GM23338 (cell line): ENCODE measurements around the gene BNC2. TPM values are rescaled to one million over a fixed set of nuclear protein-coding genes. Genes with fewer than 3 reads are reported as not detected.

ENCODE experiments used
- ATAC-seq: fragments of 200-7000 bp; cut with Tn5 transposase; 3 replicates; pipeline ENCODE4 v1.9.1; 2020
- DNase-seq: peaks from one replicate; pipeline ENCODE4 v3.0.0-alpha.2; 2015; ENCODE audit warnings: low spot score
- H2AFZ ChIP-seq: fragments of 200-600 bp; sonication (generic); 2 replicates; pipeline ENCODE4 v1.8.0; 2016; ENCODE audit warnings: antibody characterized with exemption, mild to moderate bottlenecking, moderate library complexity
- H3F3A ChIP-seq: fragments of 200-600 bp; sonication (generic); replicated peaks from 2 replicates; pipeline ENCODE4 v1.8.0; 2017; ENCODE audit warnings: antibody characterized with exemption, mixed run types, low read depth
- H3K27ac ChIP-seq: fragments of 200-600 bp; sonication (generic); 2 replicates; pipeline ENCODE4 v1.6.1; 2016; ENCODE audit warnings: low read depth
- H3K27me3 ChIP-seq: fragments of 200-600 bp; sonication (generic); 2 replicates; pipeline ENCODE4 v1.8.0; 2016; ENCODE audit warnings: mild to moderate bottlenecking, mixed run types, moderate library complexity; ENCODE audit not compliant: insufficient read depth
- H3K36me3 ChIP-seq: fragments of 200-600 bp; sonication (generic); 2 replicates; pipeline ENCODE4 v1.8.0; 2016; ENCODE audit warnings: mild to moderate bottlenecking; ENCODE audit not compliant: insufficient read depth
- H3K4me1 ChIP-seq: fragments of 200-600 bp; sonication (generic); 2 replicates; pipeline ENCODE4 v1.8.0; 2016; ENCODE audit warnings: mild to moderate bottlenecking, moderate library complexity; ENCODE audit not compliant: insufficient read depth
- H3K4me2 ChIP-seq: fragments of 200-600 bp; sonication (generic); 2 replicates; pipeline ENCODE4 v1.7.1; 2017; ENCODE audit warnings: mixed run types
- H3K4me3 ChIP-seq: fragments of 200-600 bp; sonication (generic); 2 replicates; pipeline ENCODE4 v1.6.1; 2016; ENCODE audit warnings: mixed run types
- H3K79me2 ChIP-seq: fragments of 200-600 bp; sonication (generic); replicated peaks from 2 replicates; pipeline ENCODE4 v1.8.0; 2017; ENCODE audit warnings: mild to moderate bottlenecking; ENCODE audit not compliant: insufficient read depth
- H3K9me2 ChIP-seq: fragments of 200-600 bp; sonication (generic); 2 replicates; pipeline ENCODE4 v1.8.0; 2017; ENCODE audit not compliant: insufficient read depth
- H4K20me1 ChIP-seq: fragments of 200-600 bp; sonication (generic); replicated peaks from 2 replicates; pipeline ENCODE4 v1.8.0; 2017; ENCODE audit warnings: mild to moderate bottlenecking; ENCODE audit not compliant: insufficient read depth
- H3K27ac Mint-ChIP-seq: 2 replicates; pipeline ENCODE4 v1.8.0; 2020; ENCODE audit warnings: inconsistent platforms, mild to moderate bottlenecking, moderate library complexity, mixed read lengths
- H3K27me3 Mint-ChIP-seq: 3 replicates; pipeline ENCODE4 v1.8.0; 2022; ENCODE audit warnings: low read depth, mild to moderate bottlenecking, moderate library complexity, mixed read lengths, inconsistent platforms; ENCODE audit not compliant: insufficient read depth, poor library complexity
- H3K36me3 Mint-ChIP-seq: 3 replicates; pipeline ENCODE4 v1.8.0; 2021; ENCODE audit warnings: low read depth, mild to moderate bottlenecking, inconsistent platforms, moderate library complexity, mixed read lengths
- H3K4me1 Mint-ChIP-seq: 3 replicates; pipeline ENCODE4 v1.8.0; 2020; ENCODE audit warnings: mild to moderate bottlenecking, inconsistent platforms, mixed read lengths
- H3K4me3 Mint-ChIP-seq: 3 replicates; pipeline ENCODE4 v1.8.0; 2021; ENCODE audit warnings: moderate library complexity, mild to moderate bottlenecking, inconsistent platforms, mixed read lengths
- H3K9me3 Mint-ChIP-seq: 3 replicates; pipeline ENCODE4 v1.8.0; 2020; ENCODE audit warnings: moderate library complexity, mild to moderate bottlenecking, inconsistent platforms, mixed read lengths
- CREB1 ChIP-seq: fragments of 250-450 bp; sonication (Bioruptor Pico); IDR thresholded peaks from 2 replicates; pipeline ENCODE4 v1.5.0; 2020; ENCODE audit warnings: low read depth, mild to moderate bottlenecking, moderate library complexity
- CTCF ChIP-seq, 2 experiments: fragments of 200-600 bp in 1 of 2; sonication (generic) in 1 of 2; conservative IDR thresholded peaks; 2 replicates each; pipeline versions ENCODE4 v1.5.1 to v1.6.1; 2016 to 2017; ENCODE audit warnings: antibody characterized with exemption in 2 of 2, low read depth in 2 of 2, mild to moderate bottlenecking in 2 of 2, moderate library complexity in 1 of 2
- ETS1 ChIP-seq: IDR thresholded peaks from 2 replicates; pipeline ENCODE4 v1.6.1; 2016; ENCODE audit warnings: antibody characterized with exemption
- EZH2 ChIP-seq: fragments of 200-600 bp; sonication (generic); IDR thresholded peaks from one replicate; pipeline ENCODE4 v1.8.0; 2017; ENCODE audit warnings: antibody characterized with exemption, mild to moderate bottlenecking, low read depth; ENCODE audit not compliant: unreplicated experiment
- EZH2phosphoT487 ChIP-seq: fragments of 200-600 bp; sonication (generic); IDR thresholded peaks from one replicate; pipeline ENCODE4 v1.8.1; 2018; ENCODE audit warnings: antibody characterized with exemption; ENCODE audit not compliant: unreplicated experiment
- JUNB ChIP-seq: IDR thresholded peaks from one replicate; pipeline ENCODE4 v1.6.1; 2016; ENCODE audit warnings: antibody characterized with exemption; ENCODE audit not compliant: unreplicated experiment
- NANOG ChIP-seq: IDR thresholded peaks from 2 replicates; pipeline ENCODE4 v1.6.1; 2016; ENCODE audit warnings: antibody characterized with exemption, borderline replicate concordance
- POLR2AphosphoS5 ChIP-seq: IDR thresholded peaks from 2 replicates; pipeline ENCODE4 v1.6.1; 2016; ENCODE audit warnings: antibody characterized with exemption, low read depth
- REST ChIP-seq: IDR thresholded peaks from one replicate; pipeline ENCODE4 v1.6.1; 2018; ENCODE audit warnings: antibody characterized with exemption; ENCODE audit not compliant: unreplicated experiment
- STAT1 ChIP-seq: IDR thresholded peaks from one replicate; pipeline ENCODE4 v1.6.1; 2016; ENCODE audit warnings: antibody characterized with exemption; ENCODE audit not compliant: unreplicated experiment
- ZNF114 ChIP-seq: fragments of 250-450 bp; sonication (Bioruptor Pico); IDR thresholded peaks from 2 replicates; pipeline ENCODE4 v1.5.0; 2020; ENCODE audit warnings: mild to moderate bottlenecking, moderate library complexity
- ZNF331 ChIP-seq: fragments of 250-450 bp; sonication (Bioruptor Pico); IDR thresholded peaks from 2 replicates; pipeline ENCODE4 v1.5.0; 2020; ENCODE audit warnings: low read depth, mild to moderate bottlenecking, moderate library complexity
- ZNF462 ChIP-seq: fragments of 250-450 bp; sonication (Bioruptor Pico); IDR thresholded peaks from 2 replicates; pipeline ENCODE4 v1.5.0; 2020; ENCODE audit warnings: mild to moderate bottlenecking, moderate library complexity
- polyA plus RNA-seq: library from polyadenylated mRNA; unstranded; fragments of >200 nt; fragmentation: Nextera tagmentation; extraction: Ambion mirVana; gene quantifications from 2 replicates; pipeline ENCODE4 v1.2.1, GENCODE V29; 2016
- total RNA-seq: library from RNA; depleted of rRNA; stranded (reverse); fragments of >200 nt; shearing (Covaris generic); gene quantifications from 2 replicates; pipeline ENCODE4 v1.2.3, GENCODE V29; 2014

BNC2 gene
- total and polyA plus RNA-seq, 2 experiments from 2014 or later, result 12.7 to 13.2 TPM

- Histone ChIP-seq H4K20me1 (no peaks in the 10 kb centered on the region), H2AFZ (no peak overlapping the region), H3K4me2 (no peak overlapping the region), H3K4me1 (peaks cover 18% of the 10 kb centered on the region; the same call in 1 of the 2 replicates), H3K9me2 (no peaks in the 10 kb centered on the region), H3K79me2 (no peaks in the 10 kb centered on the region), H3F3A (no peaks in the 10 kb centered on the region), H3K27ac (no peak overlapping the region), H3K4me3 (no peak overlapping the region), H3K36me3 (no peaks in the 10 kb centered on the region), H3K27me3 (no peaks in the 10 kb centered on the region)
- H3K36me3 Mint-ChIP-seq, result no peaks in the 10 kb centered on the region
- no peak for DNase-seq
- no peak overlapping the region for H3K27ac Mint-ChIP-seq
- no peaks in the 10 kb centered on the region for H3K9me3 Mint-ChIP-seq
- peaks cover 47% of the 10 kb centered on the region for H3K4me1 Mint-ChIP-seq
- H3K27me3 Mint-ChIP-seq, result no peaks in the 10 kb centered on the region
- no peak for ATAC-seq
- TF ChIP-seq EZH2 (no peak), ETS1 (no peak), EZH2phosphoT487 (no peak), CTCF (conservative IDR thresholded peaks at IDR 0.05; ENCODE audit: low read depth in 2 of 2) (no peak), ZNF331 (no peak), STAT1 (no peak), ZNF114 (CRISPR knock-in tag) (no peak), REST (no peak), POLR2AphosphoS5 (no peak), ZNF462 (no peak), JUNB (no peak), NANOG (no peak), CREB1 (CRISPR knock-in tag) (no peak)
- H3K4me3 Mint-ChIP-seq, result no peak overlapping the region
Observed at GRCh38 chr9:16597136-16597535, 273.3 kb downstream of the BNC2 start.
